SU-DHL-6 (cell line): ENCODE measurements around the gene UMAD1.

Source experiments
- EZH2phosphoT487 ChIP-seq: fragments of 200-600 bp; sonication (generic), shearing (Covaris generic); conservative IDR thresholded peaks from 2 replicates; pipeline ENCODE4 v1.6.1; 2018; ENCODE audit warnings: mild to moderate bottlenecking, antibody characterized with exemption, low read length, moderate library complexity, mixed read lengths
- TF ChIP-seq, protein P1 (sequence below): fragments of 200-600 bp; sonication (generic); IDR thresholded peaks from one replicate; pipeline ENCODE4 v1.5.1; 2017; ENCODE audit warnings: antibody characterized with exemption, mild to moderate bottlenecking, low read length, moderate library complexity; ENCODE audit not compliant: insufficient read depth, poor library complexity, severe bottlenecking

DNA sequence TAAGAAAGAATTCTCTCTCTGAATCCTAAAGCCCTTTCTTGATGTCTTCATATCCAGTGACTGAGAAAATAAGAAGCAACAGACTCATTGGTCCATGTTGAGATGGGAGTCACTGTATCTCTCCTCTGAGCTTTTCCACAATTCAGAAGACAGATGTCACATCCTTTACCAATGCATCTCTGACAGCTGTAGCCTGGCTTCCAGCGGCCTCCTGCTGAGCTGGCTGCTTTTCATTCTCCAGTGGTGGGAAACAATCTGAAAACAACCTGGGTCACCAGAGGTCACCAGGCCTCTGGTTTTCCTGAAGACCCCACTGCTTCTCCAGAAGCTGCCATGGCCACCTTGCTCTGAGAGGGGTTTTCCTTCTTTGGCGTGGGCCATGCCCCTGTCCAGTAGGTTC is 96.1 kb downstream of the UMAD1 start:
- TF ChIP-seq, protein P1, sequence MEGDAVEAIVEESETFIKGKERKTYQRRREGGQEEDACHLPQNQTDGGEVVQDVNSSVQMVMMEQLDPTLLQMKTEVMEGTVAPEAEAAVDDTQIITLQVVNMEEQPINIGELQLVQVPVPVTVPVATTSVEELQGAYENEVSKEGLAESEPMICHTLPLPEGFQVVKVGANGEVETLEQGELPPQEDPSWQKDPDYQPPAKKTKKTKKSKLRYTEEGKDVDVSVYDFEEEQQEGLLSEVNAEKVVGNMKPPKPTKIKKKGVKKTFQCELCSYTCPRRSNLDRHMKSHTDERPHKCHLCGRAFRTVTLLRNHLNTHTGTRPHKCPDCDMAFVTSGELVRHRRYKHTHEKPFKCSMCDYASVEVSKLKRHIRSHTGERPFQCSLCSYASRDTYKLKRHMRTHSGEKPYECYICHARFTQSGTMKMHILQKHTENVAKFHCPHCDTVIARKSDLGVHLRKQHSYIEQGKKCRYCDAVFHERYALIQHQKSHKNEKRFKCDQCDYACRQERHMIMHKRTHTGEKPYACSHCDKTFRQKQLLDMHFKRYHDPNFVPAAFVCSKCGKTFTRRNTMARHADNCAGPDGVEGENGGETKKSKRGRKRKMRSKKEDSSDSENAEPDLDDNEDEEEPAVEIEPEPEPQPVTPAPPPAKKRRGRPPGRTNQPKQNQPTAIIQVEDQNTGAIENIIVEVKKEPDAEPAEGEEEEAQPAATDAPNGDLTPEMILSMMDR = no peak
- TF ChIP-seq EZH2phosphoT487 = no peak
